ENCODE data around the gene ZIC2. TPM values are rescaled to one million over a fixed set of nuclear protein-coding genes. Genes with fewer than 3 reads are reported as not detected.

The ZIC2 gene
- total and polyA plus RNA-seq, 2 experiments from 2014 or later: not detected

- Histone ChIP-seq H3K27me3 (replicated peaks; ENCODE audit: insufficient read depth) (no peaks in the 10 kb centered on the region), H3F3A (ENCODE audit: insufficient read depth) (no peaks in the 10 kb centered on the region), H3K9me3 (ENCODE audit: low read depth) (no peaks in the 10 kb centered on the region), H3K79me2 (ENCODE audit: insufficient read depth) (no peaks in the 10 kb centered on the region), H4K20me1 (ENCODE audit: insufficient read depth) (no peaks in the 10 kb centered on the region), H2AFZ (no peak overlapping the region), H3K27ac (no peak overlapping the region), H3K4me1 (ENCODE audit: insufficient read depth) (no peaks in the 10 kb centered on the region), H3K9ac (no peak overlapping the region), H3K4me2 (ENCODE audit: unreplicated experiment) (no peak overlapping the region), H3K4me3 (no peak overlapping the region), H3K9me2 (ENCODE audit: insufficient read depth) (no peaks in the 10 kb centered on the region), H3K36me3 (ENCODE audit: low read depth) (no peaks in the 10 kb centered on the region)
- 83 to 94% methylated on average over 1 of the region's 1 CpG for WGBS, 2 experiments (ENCODE audit: low coverage in 1 of 2, low lambda C conversion rate in 2 of 2, missing lambda C conversion rate in 2 of 2)
- no peak for DNase-seq
- in situ Hi-C loops (cut with MboI): no loop called here
- TF ChIP-seq EZH2 (IDR thresholded peaks at IDR 0.05; ENCODE audit: insufficient read depth, poor library complexity, severe bottlenecking) (no peak), EZH2phosphoT487 (IDR thresholded peaks at IDR 0.05; ENCODE audit: insufficient read depth, low read depth) (no peak)
These were observed 54.4 kb downstream of the ZIC2 start for GRCh38 chr13:100035936-100036335.

Other genes starting within 250 kb of the ZIC2 start
- not detected in 2 replicates for gene ZIC5, start 10.0 kb upstream of the ZIC2 start, total RNA-seq (2014; rRNA removed; shearing (Covaris generic))
- gene ZIC5, start 10.0 kb upstream of the ZIC2 start, polyA plus RNA-seq (2016; fragmentation: Nextera tagmentation; extraction: Ambion mirVana): not detected in 2 replicates
- gene PCCA, start 107.3 kb downstream of the ZIC2 start, total RNA-seq (2014; rRNA removed; shearing (Covaris generic)): 9.1 and 10.0 TPM in 2 replicates
- 9.6 and 11.3 TPM in 2 replicates for gene PCCA, start 107.3 kb downstream of the ZIC2 start, polyA plus RNA-seq (2016; fragmentation: Nextera tagmentation; extraction: Ambion mirVana)